Measurements from ENCODE around the gene DNAH11.

The DNAH11 gene

GRCh38 chr7:21939858-21940372, 397.1 kb downstream of the DNAH11 start:
- no peak overlapping the region for H3K14ac ChIP-seq (ENCODE audit: low read length)
- H3K4ac ChIP-seq (ENCODE audit: low read depth, low read length), result no peak overlapping the region
- H3K4me2 ChIP-seq (ENCODE audit: low read length), result no peak overlapping the region
- H4K8ac ChIP-seq (ENCODE audit: low read depth, low read length), result no peak overlapping the region
- H3K4me3 ChIP-seq (ENCODE audit: low read depth, low read length), result no peak overlapping the region
- H3K27me3 ChIP-seq (ENCODE audit: insufficient read depth, low read length), result peaks cover 18% of the 10 kb centered on the region
- no peak overlapping the region for H3K27ac ChIP-seq (ENCODE audit: low read depth, low read length)
- no peak overlapping the region for H3K23ac ChIP-seq (ENCODE audit: low read length)
- H2BK120ac ChIP-seq (ENCODE audit: insufficient read depth, low read length, poor library complexity), result no peak overlapping the region
- no peaks in the 10 kb centered on the region for H3K79me1 ChIP-seq (ENCODE audit: low read length)
- no peak overlapping the region for H2AFZ ChIP-seq (ENCODE audit: insufficient read depth, low read length, poor library complexity)
- H3K9me3 ChIP-seq (ENCODE audit: insufficient read depth, low read depth, low read length), result peaks cover 1% of the 10 kb centered on the region
- no peak overlapping the region for H2BK5ac ChIP-seq (ENCODE audit: low read depth, low read length, poor library complexity)
- no peak overlapping the region for H4K91ac ChIP-seq (ENCODE audit: low read depth, low read length)
- no peak overlapping the region for H3K9ac ChIP-seq (ENCODE audit: low read length)
- H3K18ac ChIP-seq (ENCODE audit: low read length), result no peak overlapping the region
- no peaks in the 10 kb centered on the region for H3K4me1 ChIP-seq (ENCODE audit: control insufficient read depth in 1 of 2, insufficient read depth in 2 of 2, low read length in 2 of 2)
- H3K79me2 ChIP-seq (ENCODE audit: control insufficient read depth, insufficient read depth, low read length, poor library complexity), result no peaks in the 10 kb centered on the region
- no peak overlapping the region for H2AK5ac ChIP-seq (ENCODE audit: low read length)
- DNase-seq, result no peak
- H4K12ac ChIP-seq (ENCODE audit: low read depth, low read length), result no peak overlapping the region
- H3K36me3 ChIP-seq (ENCODE audit: control insufficient read depth in 1 of 2, insufficient read depth in 2 of 2, low read length in 2 of 2), result no peaks in the 10 kb centered on the region
- H2BK12ac ChIP-seq (ENCODE audit: low read length), result no peak overlapping the region
- WGBS (ENCODE audit: extremely low coverage, insufficient coverage, insufficient read length), result no CpG with 5 or more reads among the region's 3 CpGs

- peaks cover 31% of the 10 kb centered on the region for H3K27me3 ChIP-seq (ENCODE audit: insufficient read depth, low read length)
- peak; percentile 66 to 88 for DNase-seq
- H3K79me1 ChIP-seq (ENCODE audit: low read length), result no peaks in the 10 kb centered on the region
- H3K14ac ChIP-seq (ENCODE audit: low read length), result no peak overlapping the region
- no peaks in the 10 kb centered on the region for H3K36me3 ChIP-seq (ENCODE audit: control insufficient read depth in 1 of 2, insufficient read depth in 2 of 2, low read length in 2 of 2)
- H2BK12ac ChIP-seq (ENCODE audit: low read length), result no peak overlapping the region
- H3K18ac ChIP-seq (ENCODE audit: low read length), result no peak overlapping the region
- no CpG with 5 or more reads among the region's 3 CpGs for WGBS (ENCODE audit: extremely low coverage, insufficient coverage, insufficient read length)
- no peak overlapping the region for H2AFZ ChIP-seq (ENCODE audit: insufficient read depth, low read length, poor library complexity)
- H2BK120ac ChIP-seq (ENCODE audit: insufficient read depth, low read length, poor library complexity), result no peak overlapping the region
- H3K4ac ChIP-seq (ENCODE audit: low read depth, low read length), result no peak overlapping the region
- peaks cover 9% of the 10 kb centered on the region in 2 experiments for H3K4me1 ChIP-seq (ENCODE audit: control insufficient read depth in 1 of 2, insufficient read depth in 2 of 2, low read length in 2 of 2)
- no peak overlapping the region for H3K23ac ChIP-seq (ENCODE audit: low read length)
- H2BK5ac ChIP-seq (ENCODE audit: low read depth, low read length, poor library complexity), result no peak overlapping the region
- H4K12ac ChIP-seq (ENCODE audit: low read depth, low read length), result no peak overlapping the region
- H4K91ac ChIP-seq (ENCODE audit: low read depth, low read length), result no peak overlapping the region
- H3K4me2 ChIP-seq (ENCODE audit: low read length), result no peak overlapping the region
- no peak overlapping the region for H2AK5ac ChIP-seq (ENCODE audit: low read length)
- H3K27ac ChIP-seq (ENCODE audit: low read depth, low read length), result no peak overlapping the region
- no peak overlapping the region for H3K9ac ChIP-seq (ENCODE audit: low read length)
- no peak overlapping the region for H3K4me3 ChIP-seq (ENCODE audit: low read depth, low read length)
- H4K8ac ChIP-seq (ENCODE audit: low read depth, low read length), result no peak overlapping the region
- H3K79me2 ChIP-seq (ENCODE audit: control insufficient read depth, insufficient read depth, low read length, poor library complexity), result no peaks in the 10 kb centered on the region
- H3K9me3 ChIP-seq (ENCODE audit: insufficient read depth, low read depth, low read length), result peaks cover 1% of the 10 kb centered on the region
These were observed 398.8 kb downstream of the DNAH11 start for GRCh38 chr7:21941611-21942141.

GRCh38 chr7:21942955-21943354, 400.1 kb downstream of the DNAH11 start:
- Histone ChIP-seq H2BK5ac (ENCODE audit: low read depth, low read length, poor library complexity) (no peak overlapping the region), H3K14ac (ENCODE audit: low read length) (no peak overlapping the region), H2AFZ (ENCODE audit: insufficient read depth, low read length, poor library complexity) (no peak overlapping the region), H3K4me2 (ENCODE audit: low read length) (no peak overlapping the region), H3K23ac (ENCODE audit: low read length) (no peak overlapping the region), H2AK5ac (ENCODE audit: low read length) (no peak overlapping the region), H3K27me3 (ENCODE audit: insufficient read depth, low read length) (peaks cover 31% of the 10 kb centered on the region), H3K9me3 (ENCODE audit: insufficient read depth, low read depth, low read length) (no peaks in the 10 kb centered on the region), H4K12ac (ENCODE audit: low read depth, low read length) (no peak overlapping the region), H3K27ac (ENCODE audit: low read depth, low read length) (no peak overlapping the region), H3K9ac (ENCODE audit: low read length) (no peak overlapping the region), H3K36me3 (ENCODE audit: control insufficient read depth in 1 of 2, insufficient read depth in 2 of 2, low read length in 2 of 2) (no peaks in the 10 kb centered on the region), H3K4me3 (ENCODE audit: low read depth, low read length) (no peak overlapping the region), H4K91ac (ENCODE audit: low read depth, low read length) (no peak overlapping the region), H3K79me1 (ENCODE audit: low read length) (no peaks in the 10 kb centered on the region), H3K79me2 (ENCODE audit: control insufficient read depth, insufficient read depth, low read length, poor library complexity) (no peaks in the 10 kb centered on the region), H4K8ac (ENCODE audit: low read depth, low read length) (no peak overlapping the region), H2BK12ac (ENCODE audit: low read length) (no peak overlapping the region), H2BK120ac (ENCODE audit: insufficient read depth, low read length, poor library complexity) (no peak overlapping the region), H3K4ac (ENCODE audit: low read depth, low read length) (no peak overlapping the region), H3K4me1 (ENCODE audit: control insufficient read depth in 1 of 2, insufficient read depth in 2 of 2, low read length in 2 of 2) (peaks cover 9% of the 10 kb centered on the region in 2 experiments), H3K18ac (ENCODE audit: low read length) (no peak overlapping the region)
- no CpG with 5 or more reads among the region's 6 CpGs for WGBS (ENCODE audit: extremely low coverage, insufficient coverage, insufficient read length)
- no peak for DNase-seq

- no peak overlapping the region for H2AK5ac ChIP-seq (ENCODE audit: low read length)
- no peak overlapping the region for H3K4ac ChIP-seq (ENCODE audit: low read depth, low read length)
- no peak overlapping the region for H3K23ac ChIP-seq (ENCODE audit: low read length)
- H4K91ac ChIP-seq (ENCODE audit: low read depth, low read length), result no peak overlapping the region
- no peak overlapping the region for H3K18ac ChIP-seq (ENCODE audit: low read length)
- no peak overlapping the region for H3K4me3 ChIP-seq (ENCODE audit: low read depth, low read length)
- no peak overlapping the region for H4K12ac ChIP-seq (ENCODE audit: low read depth, low read length)
- no peak overlapping the region for H2BK5ac ChIP-seq (ENCODE audit: low read depth, low read length, poor library complexity)
- no peak overlapping the region for H2AFZ ChIP-seq (ENCODE audit: insufficient read depth, low read length, poor library complexity)
- no peak for DNase-seq
- H3K27me3 ChIP-seq (ENCODE audit: insufficient read depth, low read length), result peaks cover 31% of the 10 kb centered on the region
- H3K14ac ChIP-seq (ENCODE audit: low read length), result no peak overlapping the region
- no peak overlapping the region for H3K4me2 ChIP-seq (ENCODE audit: low read length)
- no peak overlapping the region for H4K8ac ChIP-seq (ENCODE audit: low read depth, low read length)
- H3K9ac ChIP-seq (ENCODE audit: low read length), result no peak overlapping the region
- no peaks in the 10 kb centered on the region for H3K79me2 ChIP-seq (ENCODE audit: control insufficient read depth, insufficient read depth, low read length, poor library complexity)
- peaks cover 9% of the 10 kb centered on the region in 2 experiments for H3K4me1 ChIP-seq (ENCODE audit: control insufficient read depth in 1 of 2, insufficient read depth in 2 of 2, low read length in 2 of 2)
- WGBS (ENCODE audit: extremely low coverage, insufficient coverage, insufficient read length), result no CpG with 5 or more reads among the region's 5 CpGs
- H3K27ac ChIP-seq (ENCODE audit: low read depth, low read length), result no peak overlapping the region
- no peaks in the 10 kb centered on the region for H3K9me3 ChIP-seq (ENCODE audit: insufficient read depth, low read depth, low read length)
- H3K79me1 ChIP-seq (ENCODE audit: low read length), result no peaks in the 10 kb centered on the region
- H2BK12ac ChIP-seq (ENCODE audit: low read length), result no peak overlapping the region
- no peaks in the 10 kb centered on the region for H3K36me3 ChIP-seq (ENCODE audit: control insufficient read depth in 1 of 2, insufficient read depth in 2 of 2, low read length in 2 of 2)
- no peak overlapping the region for H2BK120ac ChIP-seq (ENCODE audit: insufficient read depth, low read length, poor library complexity)
These were observed 400.6 kb downstream of the DNAH11 start for GRCh38 chr7:21943436-21943835.

All from trophoblast cell (in vitro differentiated cells and primary cell).